ENCODE measurements around the gene CEBPA. TPM values are rescaled to one million over a fixed set of nuclear protein-coding genes. Genes with fewer than 3 reads are reported as not detected.

Gene CEBPA
- total RNA-seq, 2 experiments from 2014 or later = 0.10 TPM

DNA sequence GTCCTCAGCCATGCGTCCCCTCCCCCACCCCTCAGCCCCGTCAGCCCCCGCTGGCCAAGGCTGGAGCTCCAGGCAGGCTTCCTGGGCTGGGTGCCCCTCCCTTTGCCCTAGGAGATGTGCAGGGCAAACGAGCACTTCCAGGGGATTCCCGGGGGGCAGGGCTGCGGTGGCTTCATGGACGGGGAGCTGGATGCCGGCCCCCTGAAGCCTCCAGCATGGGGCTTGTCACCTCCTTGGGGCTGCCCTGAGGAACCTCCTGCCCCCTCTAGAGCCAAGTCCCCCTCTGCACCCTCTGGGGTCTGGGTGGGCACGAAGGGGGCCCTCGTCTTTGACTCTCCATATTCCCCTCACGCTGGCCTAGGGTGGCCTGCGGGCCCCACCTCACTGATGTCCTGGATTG, 51.3 kb downstream of the CEBPA start:
- POLR2A ChIA-PET = no interaction called here
- DNase-seq = no peak
- Mint-ChIP-seq H3K9me3 (no peaks in the 10 kb centered on the region), H3K27ac (no peak overlapping the region), H3K4me1 (no peaks in the 10 kb centered on the region), H3K36me3 (ENCODE audit: low read depth) (no peaks in the 10 kb centered on the region), H3K4me3 (no peak overlapping the region), H3K27me3 (no peaks in the 10 kb centered on the region)
- CTCF ChIA-PET = no interaction called here

- ChIA-PET CTCF (no interaction called here), POLR2A (no interaction called here)
- Mint-ChIP-seq H3K4me1 (no peaks in the 10 kb centered on the region), H3K9me3 (no peaks in the 10 kb centered on the region), H3K4me3 (no peak overlapping the region), H3K36me3 (ENCODE audit: low read depth) (no peaks in the 10 kb centered on the region), H3K27ac (no peak overlapping the region), H3K27me3 (no peaks in the 10 kb centered on the region)
- no peak for DNase-seq
These were observed 51.8 kb downstream of the CEBPA start for GRCh38 chr19:33250500-33250899.

Other genes starting within 250 kb of the CEBPA start
- 1 to 10 TPM; 1.4 TPM for gene RHPN2, start 237.6 kb downstream of the CEBPA start, total RNA-seq
- gene GPATCH1, start 221.4 kb downstream of the CEBPA start, total RNA-seq = 10 to 100 TPM; 14.7 to 14.9 TPM
- under 1 TPM in 1 of 2 experiments, not detected in 1; 0.27 TPM for gene WDR88, start 170.4 kb downstream of the CEBPA start, total RNA-seq
- gene LRP3, start 108.2 kb downstream of the CEBPA start, total RNA-seq = under 1 TPM; 0.08 to 0.20 TPM
- gene SLC7A10, start 76.7 kb downstream of the CEBPA start, total RNA-seq = not detected
- 10 to 100 TPM; 24.0 to 24.4 TPM for gene CEBPG, start 71.2 kb upstream of the CEBPA start, total RNA-seq
- gene PEPD, start 219.3 kb upstream of the CEBPA start, total RNA-seq = 10 to 100 TPM; 38.1 to 44.5 TPM

Data from activated CD4-positive, alpha-beta T cell treated with anti-CD3 and anti-CD28 coated beads, Interleukin-2, amount 10 ng/mL, durations not matched to agents 7 days and 5 days (primary cell).